GM18951 (cell line): ENCODE measurements around the gene KLK4.
"Not testable (repeated sequence)": the region's sequence is repeated elsewhere in the genome, so short reads cannot be mapped to it uniquely, and the experiment has no call there.

Experiments
- POLR2A ChIP-seq: IDR thresholded peaks from 4 replicates; pipeline ENCODE4 v1.6.1; 2011; ENCODE audit warnings: mild to moderate bottlenecking; ENCODE audit not compliant: insufficient read length, insufficient read depth; ENCODE audit errors: extremely low read depth
- in situ Hi-C: fragments of 300-500 bp; cut with MboI; formaldehyde crosslinking; loops from one replicate; pipeline ENCODE4 v1.12.0; 2022; ENCODE audit warnings: low sequenced_read_pairs, mixed read lengths, inconsistent platforms; ENCODE audit not compliant: unreplicated experiment

The KLK4 gene

GRCh38 chr19:50908336-50908735, 2.9 kb downstream of the KLK4 start:
- no peak for TF ChIP-seq POLR2A
- in situ Hi-C loops = no loop called here

- in situ Hi-C loops = no loop called here
- TF ChIP-seq POLR2A = no peak
These were observed 5.0 kb downstream of the KLK4 start for GRCh38 chr19:50906217-50906616.

GRCh38 chr19:50902640-50903039, 8.6 kb downstream of the KLK4 start:
- TF ChIP-seq POLR2A = no peak

GRCh38 chr19:50899569-50899968, 11.6 kb downstream of the KLK4 start:
- in situ Hi-C loops = no loop called here

More at GRCh38 chr19:50902640-50903039, 8.6 kb downstream of the KLK4 start:
- in situ Hi-C loops = no loop called here

GRCh38 chr19:50898018-50898417, 13.2 kb downstream of the KLK4 start:
- in situ Hi-C loops = no loop called here
- TF ChIP-seq POLR2A = no peak

More at GRCh38 chr19:50899569-50899968, 11.6 kb downstream of the KLK4 start:
- no peak for TF ChIP-seq POLR2A

GRCh38 chr19:50897612-50898011, 13.6 kb downstream of the KLK4 start:
- in situ Hi-C loops = no loop called here
- TF ChIP-seq POLR2A = no peak

GRCh38 chr19:50897191-50897607, 14.0 kb downstream of the KLK4 start:
- in situ Hi-C loops = no loop called here
- TF ChIP-seq POLR2A = no peak

GRCh38 chr19:50896591-50897190, 14.5 kb downstream of the KLK4 start:
- no peak for TF ChIP-seq POLR2A
- in situ Hi-C loops = no loop called here

GRCh38 chr19:50896089-50896590, 15.1 kb downstream of the KLK4 start:
- in situ Hi-C loops = not testable (repeated sequence)

GRCh38 chr19:50894478-50895356, 16.5 kb downstream of the KLK4 start:
- in situ Hi-C loops = no loop called here

GRCh38 chr19:50893047-50893736, 18.0 kb downstream of the KLK4 start:
- TF ChIP-seq POLR2A = no peak
- in situ Hi-C loops = no loop called here

More at GRCh38 chr19:50894478-50895356, 16.5 kb downstream of the KLK4 start:
- TF ChIP-seq POLR2A = no peak

GRCh38 chr19:50891253-50891625, 20.0 kb downstream of the KLK4 start:
- in situ Hi-C loops = no loop called here
- no peak for TF ChIP-seq POLR2A

GRCh38 chr19:50890422-50891252, 20.6 kb downstream of the KLK4 start:
- in situ Hi-C loops = no loop called here

GRCh38 chr19:50889638-50890037, 21.6 kb downstream of the KLK4 start:
- in situ Hi-C loops = no loop called here
- no peak for TF ChIP-seq POLR2A

More at GRCh38 chr19:50890422-50891252, 20.6 kb downstream of the KLK4 start:
- no peak for TF ChIP-seq POLR2A
